ENCODE measurements around the gene C14orf180. TPM values are rescaled to one million over a fixed set of nuclear protein-coding genes. Genes with fewer than 3 reads are reported as not detected.

C14orf180 gene
- polyA plus RNA-seq, 2 of the 4 experiments (the other 2 are of a cell fraction): not detected

GRCh38 chr14:104562606-104563005, 17.0 kb upstream of the C14orf180 start:
- Histone ChIP-seq H3K4me3 (no peak overlapping the region), H3K9me3 (no peaks in the 10 kb centered on the region), H3K4me2 (no peak overlapping the region), H3K27ac (no peak overlapping the region), H3K4me1 (peaks cover 9% of the 10 kb centered on the region; the same call in 2 of the 3 replicates)
- POLR2A ChIA-PET: no interaction called here
- WGBS (ENCODE audit: missing lambda C conversion rate): 77% methylated on average over 5 of the region's 5 CpGs
- no peak for DNase-seq (ENCODE audit: low read depth in 1 of 2, low spot score in 1 of 2)
- no peak for ATAC-seq
- CTCF ChIA-PET: interaction anchor here (1.1 to 12.1 kb wide), 7 partner anchors 11 to 484 kb away, joined by 3 to 112 read pairs (median 7); no protein-coding TSS in a partner anchor
- TF ChIP-seq MYC (IDR thresholded peaks at IDR 0.05; ENCODE audit: borderline replicate concordance, low read length) (no peak), POLR2A (IDR thresholded peaks at IDR 0.05; ENCODE audit: low read length) (no peak), HDAC2 (IDR thresholded peaks at IDR 0.05) (no peak), FOXS1 (CRISPR knock-in tag; IDR thresholded peaks at IDR 0.05) (no peak), USF2 (IDR thresholded peaks at IDR 0.05) (no peak), GATA3 (IDR thresholded peaks at IDR 0.05; ENCODE audit: borderline replicate concordance) (no peak), SREBF2 (IDR thresholded peaks at IDR 0.05) (no peak), REST (IDR thresholded peaks at IDR 0.05) (no peak), EHF (CRISPR knock-in tag; IDR thresholded peaks at IDR 0.05) (no peak), E2F6 (IDR thresholded peaks at IDR 0.05; ENCODE audit: borderline replicate concordance, low read depth) (no peak), HOXB5 (CRISPR knock-in tag; IDR thresholded peaks at IDR 0.05) (no peak), ATOH8 (CRISPR knock-in tag; IDR thresholded peaks at IDR 0.05; ENCODE audit: low read depth) (no peak), ZFP36 (IDR thresholded peaks at IDR 0.05; ENCODE audit: borderline replicate concordance, partially characterized antibody) (no peak)
- FAIRE-seq: no peak

GRCh38 chr14:104563191-104563741, 16.3 kb upstream of the C14orf180 start:
- ChIA-PET POLR2A (no interaction called here), CTCF (interaction anchor here (0.5 to 12.1 kb wide), 23 partner anchors 10 to 509 kb away, joined by 3 to 112 read pairs (median 10); partner anchors contain the start of gene C14orf180)
- DNase-seq (ENCODE audit: low read depth in 1 of 2, low spot score in 1 of 2) (no peak), FAIRE-seq (no peak), ATAC-seq (peak in 1 of 2 experiments; percentile 7; a peak in 3 of 6 replicates)
- peak overlapping the region in 1 of 2 experiments; percentile 56; a peak in 3 of 6 replicates for H3K27ac ChIP-seq
- WGBS (ENCODE audit: missing lambda C conversion rate): 87% methylated on average over 9 of the region's 15 CpGs
- H3K4me1 ChIP-seq: peaks cover 9% of the 10 kb centered on the region; the same call in 2 of the 3 replicates
- no peaks in the 10 kb centered on the region for H3K9me3 ChIP-seq
- TF ChIP-seq PBX3 (IDR thresholded peaks at IDR 0.05) (no peak), PHF8 (IDR thresholded peaks at IDR 0.05; ENCODE audit: borderline replicate concordance, low read depth) (no peak), MAX (IDR thresholded peaks at IDR 0.05) (no peak), TP53 (CRISPR knock-in tag; IDR thresholded peaks at IDR 0.05) (no peak), ZSCAN20 (CRISPR knock-in tag; IDR thresholded peaks at IDR 0.05) (no peak), CBX8 (IDR thresholded peaks at IDR 0.05) (no peak)
- no peak overlapping the region for H3K4me3 ChIP-seq
- H3K4me2 ChIP-seq: peak overlapping the region; percentile 55; the same call in 1 of the 3 replicates
